PC-9 (cell line): ENCODE measurements around the gene ISOC2. TPM values are rescaled to one million over a fixed set of nuclear protein-coding genes. Genes with fewer than 3 reads are reported as not detected.

Source experiments
- BruUV-seq: library from RNA; stranded (reverse); fragments of 400-500 nt; replicated peaks from 2 replicates; lab custom pipeline; 2021; lab: Mats Ljungman, UMichigan
- CTCF ChIA-PET: fragments of 300-600 bp; sonication (Branson Sonifier 250); formaldehyde crosslinking; loops from one replicate; lab custom pipeline; 2022; ENCODE audit warnings: antibody characterized with exemption; lab: Charles Lee
- POLR2A ChIA-PET: fragments of 300-600 bp; sonication (Branson Sonifier 250); formaldehyde crosslinking; loops from one replicate; lab custom pipeline; 2022; ENCODE audit warnings: antibody characterized with exemption; ENCODE audit not compliant: unreplicated experiment; lab: Charles Lee
- DNase-seq, 2 experiments: peaks; one replicate each; pipeline versions ENCODE4 v3.0.0 to v3.0.0-alpha.2; 2015 to 2022; ENCODE audit warnings: mixed read lengths in 1 of 2
- H2AFZ ChIP-seq: fragments of 200-600 bp; sonication (generic); 2 replicates; pipeline ENCODE4 v1.8.1; 2017; ENCODE audit warnings: antibody characterized with exemption
- H3F3A ChIP-seq: fragments of 200-600 bp; sonication (generic); 2 replicates; pipeline ENCODE4 v1.8.1; 2017; ENCODE audit warnings: antibody characterized with exemption, mild to moderate bottlenecking, low read depth; ENCODE audit not compliant: insufficient read depth
- H3K27ac ChIP-seq: fragments of 200-600 bp; sonication (generic); 2 replicates; pipeline ENCODE4 v1.6.1; 2016; ENCODE audit warnings: mixed run types
- H3K27me3 ChIP-seq: fragments of 200-600 bp; sonication (generic); 2 replicates; pipeline ENCODE4 v1.6.1; 2016; ENCODE audit warnings: low read depth, mixed run types; ENCODE audit not compliant: insufficient read depth
- H3K36me3 ChIP-seq: fragments of 200-600 bp; sonication (generic); 2 replicates; pipeline ENCODE4 v1.6.1; 2016; ENCODE audit warnings: low read depth, mixed run types
- H3K4me1 ChIP-seq: fragments of 200-600 bp; sonication (generic); replicated peaks from 2 replicates; pipeline ENCODE4 v1.6.1; 2016; ENCODE audit warnings: mixed run types; ENCODE audit not compliant: insufficient read depth
- H3K4me2 ChIP-seq: fragments of 200-600 bp; sonication (generic); 2 replicates; pipeline ENCODE4 v1.6.1; 2017; ENCODE audit warnings: mixed run types
- H3K4me3 ChIP-seq: fragments of 200-600 bp; sonication (generic); 2 replicates; pipeline ENCODE4 v1.6.1; 2016; ENCODE audit warnings: mixed run types
- H3K79me2 ChIP-seq: fragments of 200-600 bp; sonication (generic); 2 replicates; pipeline ENCODE4 v1.6.1; 2017; ENCODE audit warnings: low read depth, mixed run types
- H3K9me2 ChIP-seq: fragments of 200-600 bp; sonication (generic); 2 replicates; pipeline ENCODE4 v1.8.1; 2017; ENCODE audit warnings: mild to moderate bottlenecking; ENCODE audit not compliant: insufficient read depth
- H3K9me3 ChIP-seq: fragments of 200-600 bp; sonication (generic); 2 replicates; pipeline ENCODE4 v1.8.1; 2016; ENCODE audit warnings: low read depth; ENCODE audit not compliant: insufficient read depth
- H4K20me1 ChIP-seq: fragments of 200-600 bp; sonication (generic); 2 replicates; pipeline ENCODE4 v1.8.1; 2017; ENCODE audit not compliant: insufficient read depth
- CTCF ChIP-seq: fragments of 200-600 bp; sonication (generic); conservative IDR thresholded peaks from 2 replicates; pipeline ENCODE4 v1.6.1; 2017; ENCODE audit warnings: mixed run types, antibody characterized with exemption, mild to moderate bottlenecking, moderate library complexity
- EZH2 ChIP-seq: fragments of 200-600 bp; sonication (generic); IDR thresholded peaks from 2 replicates; pipeline ENCODE4 v1.8.0; 2017; ENCODE audit warnings: antibody characterized with exemption, low read depth
- intact Hi-C: fragments of 100-400 bp; cut with micrococcal nuclease; formaldehyde crosslinking; loops from one replicate; pipeline ENCODE4 v1.10.0; 2022; ENCODE audit not compliant: unreplicated experiment
- total RNA-seq: library from RNA; stranded (reverse); gene quantifications from 2 replicates; pipeline ENCODE4 v1.2.3, GENCODE V29; 2021

ISOC2 gene
- total RNA-seq, 1 experiment from 2014 or later: 92.4 TPM

- TF ChIP-seq EZH2 (no peak), CTCF (no peak)
- no peaks in the 10 kb centered on the region for H3K9me3 ChIP-seq
- no peaks in the 10 kb centered on the region for H4K20me1 ChIP-seq
- H2AFZ ChIP-seq: no peak overlapping the region
- H3K36me3 ChIP-seq: no peaks in the 10 kb centered on the region
- H3K79me2 ChIP-seq: no peaks in the 10 kb centered on the region
- peaks cover 23% of the 10 kb centered on the region for H3K27me3 ChIP-seq
- no peaks in the 10 kb centered on the region for H3F3A ChIP-seq
- ChIA-PET CTCF (interaction anchor here (0.6 kb wide), 1 partner anchor 34 kb away, joined by 6 read pairs; no protein-coding TSS in a partner anchor), POLR2A (interaction anchor here (0.6 kb wide), 1 partner anchor 45 kb away, joined by 22 read pairs; no protein-coding TSS in a partner anchor)
- intact Hi-C loops: loop anchor here (5.0 to 10.0 kb wide), 2 partner anchors 85 to 618 kb away; no protein-coding TSS in a partner anchor
- no peak overlapping the region for H3K27ac ChIP-seq
- H3K4me3 ChIP-seq: no peak overlapping the region
- no peak for DNase-seq
- H3K9me2 ChIP-seq: no peaks in the 10 kb centered on the region
- BruUV-seq: no TSS peak
- no peaks in the 10 kb centered on the region for H3K4me1 ChIP-seq
- no peak overlapping the region for H3K4me2 ChIP-seq
Observed at GRCh38 chr19:55502197-55502952, 40.9 kb upstream of the ISOC2 start.

- H3K4me3 ChIP-seq: no peak overlapping the region
- no peak overlapping the region for H2AFZ ChIP-seq
- no peak overlapping the region for H3K27ac ChIP-seq
- POLR2A ChIA-PET: no interaction called here
- CTCF ChIA-PET: no interaction called here
- H3K9me2 ChIP-seq: no peaks in the 10 kb centered on the region
- H3K4me2 ChIP-seq: no peak overlapping the region
- no peaks in the 10 kb centered on the region for H4K20me1 ChIP-seq
- BruUV-seq: no TSS peak
- no peaks in the 10 kb centered on the region for H3K9me3 ChIP-seq
- intact Hi-C loops: loop anchor here (5.0 to 10.0 kb wide), 2 partner anchors 83 to 616 kb away; no protein-coding TSS in a partner anchor
- peaks cover 10% of the 10 kb centered on the region for H3K4me1 ChIP-seq
- DNase-seq: no peak
- TF ChIP-seq CTCF: no peak
- TF ChIP-seq EZH2: no peak
- peaks cover 16% of the 10 kb centered on the region for H3K27me3 ChIP-seq
- H3F3A ChIP-seq: peaks cover 11% of the 10 kb centered on the region
- H3K36me3 ChIP-seq: no peaks in the 10 kb centered on the region
- no peaks in the 10 kb centered on the region for H3K79me2 ChIP-seq
Observed at GRCh38 chr19:55500368-55500952, 39.0 kb upstream of the ISOC2 start.

DNA sequence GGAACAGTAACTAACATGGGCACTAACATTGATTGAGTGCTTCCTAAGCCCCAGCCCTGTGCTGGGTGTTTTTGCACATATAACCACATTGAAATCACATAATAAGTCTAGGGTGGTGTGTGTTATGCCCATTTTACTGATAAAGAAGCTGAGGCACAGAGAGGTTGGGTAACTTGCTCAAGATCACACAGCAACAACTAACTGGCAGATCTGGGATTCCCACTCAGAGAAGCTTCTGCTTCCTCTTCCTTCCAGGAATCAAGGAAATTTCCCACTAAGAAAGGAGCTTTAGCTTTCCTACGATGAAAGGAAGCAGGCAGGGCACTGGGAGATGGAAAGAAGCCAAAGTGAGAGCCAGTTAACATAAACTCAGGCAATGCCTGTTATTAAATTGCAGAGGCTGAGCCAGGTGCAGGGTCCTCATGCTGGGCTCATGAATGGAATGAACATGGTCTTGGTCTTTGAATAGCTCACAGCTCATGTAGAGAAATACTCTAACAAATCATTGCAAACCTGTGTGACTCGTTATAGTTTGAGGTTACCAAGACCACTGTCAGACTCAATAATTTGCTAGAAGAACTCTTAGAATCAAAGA, 36.9 kb upstream of the ISOC2 start:
- POLR2A ChIA-PET: no interaction called here
- TF ChIP-seq EZH2: no peak
- TF ChIP-seq CTCF: no peak
- BruUV-seq: no TSS peak
- H3K4me3 ChIP-seq: no peak overlapping the region
- H3K27ac ChIP-seq: no peak overlapping the region
- DNase-seq: no peak
- peaks cover 13% of the 10 kb centered on the region for H3K4me1 ChIP-seq
- CTCF ChIA-PET: interaction anchor here (0.6 kb wide), 1 partner anchor 75 kb away, joined by 4 read pairs; no protein-coding TSS in a partner anchor
- H3K9me2 ChIP-seq: no peaks in the 10 kb centered on the region
- no peaks in the 10 kb centered on the region for H4K20me1 ChIP-seq
- H3K36me3 ChIP-seq: no peaks in the 10 kb centered on the region
- H2AFZ ChIP-seq: no peak overlapping the region
- intact Hi-C loops: loop anchor here (5.0 kb wide), 1 partner anchor 36 kb away; the partner anchor contains the start of genes C19orf85 and ISOC2
- H3K9me3 ChIP-seq: no peaks in the 10 kb centered on the region
- peaks cover 14% of the 10 kb centered on the region for H3F3A ChIP-seq
- no peak overlapping the region for H3K4me2 ChIP-seq
- peaks cover 12% of the 10 kb centered on the region for H3K27me3 ChIP-seq
- no peaks in the 10 kb centered on the region for H3K79me2 ChIP-seq
